Measurements from ENCODE around the gene XIRP1. TPM values are rescaled to one million over a fixed set of nuclear protein-coding genes. Genes with fewer than 3 reads are reported as not detected.

Gene XIRP1
- total and polyA plus RNA-seq, 7 experiments from 2014 or later, result 0.07 TPM; not detected in 6

DNA sequence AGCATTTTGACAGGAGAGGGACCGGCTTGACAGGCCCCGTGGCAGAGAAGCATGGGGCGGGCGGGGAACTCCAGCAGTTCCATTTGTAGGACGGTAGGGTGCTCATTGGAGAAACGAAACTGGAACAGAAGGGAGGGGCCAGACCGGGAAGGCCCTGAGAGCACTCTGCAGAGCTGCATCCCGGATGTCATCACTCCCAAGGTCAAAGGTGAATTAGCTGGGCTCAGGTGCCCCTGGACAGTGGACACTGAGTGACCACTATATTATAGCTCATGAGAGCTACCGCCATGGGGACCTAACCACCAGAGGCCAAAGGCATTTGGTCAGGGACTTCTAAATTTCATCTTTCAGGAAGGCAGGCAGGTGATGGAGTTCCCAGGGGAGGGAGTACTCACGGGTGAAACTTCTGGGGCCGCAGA, 46.3 kb downstream of the XIRP1 start:
- POLR2A ChIA-PET, result interaction anchor here (1.2 to 1.6 kb wide), 2 partner anchors 20 to 38 kb away, joined by 3 to 6 read pairs; partner anchors contain the start of genes GORASP1 and TTC21A

DNA sequence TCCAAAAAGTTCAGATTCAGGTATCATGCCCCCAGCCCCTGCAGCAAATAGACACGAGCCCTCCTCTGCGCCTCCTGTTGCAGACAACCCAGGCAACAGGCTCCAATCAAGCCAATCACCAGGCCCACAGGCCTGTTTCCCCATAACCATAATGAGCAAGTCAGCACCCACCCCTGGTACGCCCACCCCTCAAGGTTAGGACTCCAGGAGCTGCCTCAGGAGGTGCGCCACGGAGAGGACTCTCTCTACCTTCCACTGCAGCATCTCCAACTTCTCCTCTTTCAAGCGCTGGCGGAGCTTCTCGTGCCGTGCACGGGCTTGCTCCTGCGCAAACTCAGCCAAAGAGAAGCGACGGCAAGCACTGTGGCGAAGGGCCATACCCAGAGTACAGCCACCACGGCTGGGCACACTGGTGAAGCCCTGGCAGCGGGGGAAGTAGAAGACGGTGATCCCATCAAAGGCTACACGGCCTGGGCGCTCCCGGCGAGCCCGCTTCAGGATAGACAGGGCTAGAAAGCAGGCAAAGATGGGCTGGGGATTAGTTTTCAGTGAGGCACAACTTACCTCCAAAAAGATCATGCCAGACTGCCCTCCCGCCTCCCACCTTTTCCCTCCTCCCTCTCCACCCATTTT, 47.5 kb downstream of the XIRP1 start:
- no peak overlapping the region for H3K4me3 ChIP-seq (ENCODE audit: low read length)
- peaks cover 30 to 39% of the 10 kb centered on the region in 2 donors for H3K4me1 ChIP-seq (ENCODE audit: control insufficient read depth in 2 of 2, insufficient read depth in 2 of 2, low read length in 2 of 2)
- no peak overlapping the region for H3K27ac ChIP-seq (ENCODE audit: low read depth, low read length)
- Mint-ChIP-seq H3K36me3 (peaks cover 6 to 30% (median 21%) of the 10 kb centered on the region in 5 donors), H3K27me3 (no peaks in the 10 kb centered on the region), H3K9me3 (peaks cover 0 to 2% (median 0%) of the 10 kb centered on the region in 11 donors), H3K4me1 (peaks cover 51 to 69% (median 60%) of the 10 kb centered on the region in 7 donors), H3K27ac (peak overlapping the region in 7 of 9 donors; percentile 3 to 85 (median 45)), H3K4me3 (peak overlapping the region in 1 of 10 donors; percentile 21)
- H3K36me3 ChIP-seq (ENCODE audit: control insufficient read depth in 2 of 3, insufficient read depth in 3 of 3, low read length in 3 of 3), result peaks cover 16 to 56% (median 16%) of the 10 kb centered on the region in 3 experiments
- ATAC-seq (no peak), DNase-seq (peak in 1 of 9 donors; percentile 18)
- CTCF ChIA-PET, result interaction anchor here (1.0 kb wide), 1 partner anchor 36 kb away, joined by 3 read pairs; no protein-coding TSS in a partner anchor
- POLR2A ChIA-PET, result no interaction called here
- no peaks in the 10 kb centered on the region for H3K27me3 ChIP-seq (ENCODE audit: control insufficient read depth in 2 of 2, insufficient read depth in 2 of 2, low read length in 2 of 2)
- no peaks in the 10 kb centered on the region for H3K9me3 ChIP-seq (ENCODE audit: control insufficient read depth in 2 of 3, low read length in 3 of 3)
- intact Hi-C loops (cut with micrococcal nuclease), result no loop called here

More for the DNA sequence above, 46.3 kb downstream of the XIRP1 start:
- Mint-ChIP-seq H3K27me3 (no peaks in the 10 kb centered on the region), H3K27ac (peak overlapping the region; percentile 92 to 99 (median 98)), H3K4me3 (peak overlapping the region in 9 of 10 donors; percentile 11 to 99 (median 95)), H3K9me3 (peaks cover 0 to 2% (median 0%) of the 10 kb centered on the region in 11 donors), H3K36me3 (peaks cover 6 to 27% (median 21%) of the 10 kb centered on the region in 5 donors), H3K4me1 (peaks cover 63 to 77% (median 68%) of the 10 kb centered on the region in 7 donors)
- DNase-seq (peak in 1 of 9 donors; percentile 19), ATAC-seq (no peak)
- Histone ChIP-seq H3K9me3 (ENCODE audit: control insufficient read depth in 2 of 3, low read length in 3 of 3) (no peaks in the 10 kb centered on the region), H3K4me1 (ENCODE audit: control insufficient read depth in 2 of 2, insufficient read depth in 2 of 2, low read length in 2 of 2) (peaks cover 42 to 51% of the 10 kb centered on the region in 2 donors), H3K36me3 (ENCODE audit: control insufficient read depth in 2 of 3, insufficient read depth in 3 of 3, low read length in 3 of 3) (peaks cover 16 to 56% (median 16%) of the 10 kb centered on the region in 3 experiments), H3K27ac (ENCODE audit: low read depth, low read length) (peak overlapping the region; percentile 3), H3K27me3 (ENCODE audit: control insufficient read depth in 2 of 2, insufficient read depth in 2 of 2, low read length in 2 of 2) (no peaks in the 10 kb centered on the region), H3K4me3 (ENCODE audit: low read length) (no peak overlapping the region)
- CTCF ChIA-PET, result interaction anchor here (0.7 to 1.3 kb wide), 3 partner anchors 19 to 45 kb away, joined by 3 to 5 read pairs (median 3); no protein-coding TSS in a partner anchor
- intact Hi-C loops (cut with micrococcal nuclease), result loop anchor here in 1 of 2 donors (2.0 kb wide), 1 partner anchor 19 kb away; no protein-coding TSS in a partner anchor

- Histone ChIP-seq H3K4me1 (ENCODE audit: control insufficient read depth in 2 of 2, insufficient read depth in 2 of 2, low read length in 2 of 2) (peaks cover 23 to 33% of the 10 kb centered on the region in 2 donors), H3K36me3 (ENCODE audit: control insufficient read depth in 2 of 3, insufficient read depth in 3 of 3, low read length in 3 of 3) (peaks cover 16 to 56% (median 16%) of the 10 kb centered on the region in 3 experiments), H3K27me3 (ENCODE audit: control insufficient read depth in 2 of 2, insufficient read depth in 2 of 2, low read length in 2 of 2) (no peaks in the 10 kb centered on the region), H3K4me3 (ENCODE audit: low read length) (no peak overlapping the region), H3K9me3 (ENCODE audit: control insufficient read depth in 2 of 3, low read length in 3 of 3) (no peaks in the 10 kb centered on the region), H3K27ac (ENCODE audit: low read depth, low read length) (no peak overlapping the region)
- CTCF ChIA-PET, result interaction anchor here (1.0 to 1.5 kb wide), 2 partner anchors 22 to 144 kb away, joined by 4 read pairs; no protein-coding TSS in a partner anchor
- Mint-ChIP-seq H3K9me3 (peaks cover 0 to 2% (median 0%) of the 10 kb centered on the region in 11 donors), H3K36me3 (peaks cover 6 to 30% (median 21%) of the 10 kb centered on the region in 5 donors), H3K4me3 (peak overlapping the region in 1 of 10 donors; percentile 21), H3K4me1 (peaks cover 44 to 62% (median 54%) of the 10 kb centered on the region in 7 donors), H3K27me3 (no peaks in the 10 kb centered on the region), H3K27ac (peak overlapping the region in 7 of 9 donors; percentile 3 to 85 (median 45))
- ATAC-seq (no peak), DNase-seq (no peak)
- intact Hi-C loops (cut with micrococcal nuclease), result no loop called here
- POLR2A ChIA-PET, result no interaction called here
These were observed 48.2 kb downstream of the XIRP1 start for GRCh38 chr3:39144095-39144747.

GRCh38 chr3:39143051-39143885, 49.1 kb downstream of the XIRP1 start:
- H3K27me3 Mint-ChIP-seq, result no peaks in the 10 kb centered on the region
- H3K36me3 Mint-ChIP-seq, result peaks cover 6 to 30% (median 21%) of the 10 kb centered on the region in 5 donors
- no peak overlapping the region for H3K27ac ChIP-seq (ENCODE audit: low read depth, low read length)
- intact Hi-C loops (cut with micrococcal nuclease), result no loop called here
- peaks cover 16 to 56% (median 16%) of the 10 kb centered on the region in 3 experiments for H3K36me3 ChIP-seq (ENCODE audit: control insufficient read depth in 2 of 3, insufficient read depth in 3 of 3, low read length in 3 of 3)
- no peak overlapping the region for H3K4me3 Mint-ChIP-seq
- H3K9me3 Mint-ChIP-seq, result peaks cover 0 to 2% (median 0%) of the 10 kb centered on the region in 11 donors
- peaks cover 14 to 25% of the 10 kb centered on the region in 2 donors for H3K4me1 ChIP-seq (ENCODE audit: control insufficient read depth in 2 of 2, insufficient read depth in 2 of 2, low read length in 2 of 2)
- H3K4me3 ChIP-seq (ENCODE audit: low read length), result no peak overlapping the region
- H3K4me1 Mint-ChIP-seq, result peaks cover 35 to 53% (median 44%) of the 10 kb centered on the region in 7 donors
- ATAC-seq (no peak), DNase-seq (no peak)
- ChIA-PET POLR2A (interaction anchor here (0.6 kb wide), 1 partner anchor 241 kb away, joined by 3 read pairs; no protein-coding TSS in a partner anchor), CTCF (interaction anchor here (1.0 to 1.5 kb wide), 2 partner anchors 23 to 145 kb away, joined by 4 read pairs; no protein-coding TSS in a partner anchor)
- H3K9me3 ChIP-seq (ENCODE audit: control insufficient read depth in 2 of 3, low read length in 3 of 3), result no peaks in the 10 kb centered on the region
- no peaks in the 10 kb centered on the region for H3K27me3 ChIP-seq (ENCODE audit: control insufficient read depth in 2 of 2, insufficient read depth in 2 of 2, low read length in 2 of 2)
- peak overlapping the region in 5 of 9 donors; percentile 60 to 81 (median 62) for H3K27ac Mint-ChIP-seq

DNA sequence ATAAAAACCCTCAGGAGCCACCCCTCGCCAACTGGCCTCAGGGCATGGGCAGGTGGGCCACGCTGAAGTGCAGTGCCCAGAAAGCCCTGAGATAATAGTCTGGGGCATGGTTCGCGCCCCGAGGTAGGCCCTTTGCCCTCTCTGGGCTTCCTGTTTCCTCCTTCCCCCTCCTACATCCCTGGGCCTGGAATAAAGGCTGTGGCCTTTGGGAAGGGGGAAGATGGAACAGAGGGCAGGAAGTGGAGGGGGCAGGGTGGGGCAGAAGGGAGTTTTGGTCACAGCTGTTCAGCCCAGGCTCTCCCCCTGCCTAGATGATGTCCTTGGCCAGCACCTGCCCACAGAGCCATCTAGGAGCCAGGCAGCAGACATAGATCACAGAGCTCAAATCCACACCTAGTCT, 50.3 kb downstream of the XIRP1 start:
- Histone ChIP-seq H3K9me3 (ENCODE audit: control insufficient read depth in 2 of 3, low read length in 3 of 3) (no peaks in the 10 kb centered on the region), H3K27me3 (ENCODE audit: control insufficient read depth in 2 of 2, insufficient read depth in 2 of 2, low read length in 2 of 2) (no peaks in the 10 kb centered on the region), H3K4me3 (ENCODE audit: low read length) (no peak overlapping the region), H3K36me3 (ENCODE audit: control insufficient read depth in 2 of 3, insufficient read depth in 3 of 3, low read length in 3 of 3) (peaks cover 16 to 56% (median 16%) of the 10 kb centered on the region in 3 experiments), H3K4me1 (ENCODE audit: control insufficient read depth in 2 of 2, insufficient read depth in 2 of 2, low read length in 2 of 2) (peaks cover 2 to 13% of the 10 kb centered on the region in 2 donors), H3K27ac (ENCODE audit: low read depth, low read length) (no peak overlapping the region)
- Mint-ChIP-seq H3K36me3 (peaks cover 6 to 33% (median 21%) of the 10 kb centered on the region in 5 donors), H3K27ac (peak overlapping the region in 7 of 9 donors; percentile 32 to 85 (median 62)), H3K4me3 (no peak overlapping the region), H3K27me3 (no peaks in the 10 kb centered on the region), H3K4me1 (peaks cover 26 to 41% (median 34%) of the 10 kb centered on the region in 7 donors), H3K9me3 (peaks cover 0 to 2% (median 0%) of the 10 kb centered on the region in 11 donors)
- ChIA-PET POLR2A (no interaction called here), CTCF (interaction anchor here (1.2 kb wide), 1 partner anchor 12 kb away, joined by 3 read pairs; no protein-coding TSS in a partner anchor)
- DNase-seq (no peak), ATAC-seq (no peak)
- intact Hi-C loops (cut with micrococcal nuclease), result no loop called here

Measured in naive thymus-derived CD4-positive, alpha-beta T cell (primary cell).